GM23338 (cell line): Measurements from ENCODE around the gene SPAG16.

ENCODE experiments used
- CREB1 ChIP-seq: fragments of 250-450 bp; sonication (Bioruptor Pico); IDR thresholded peaks from 2 replicates; pipeline ENCODE4 v1.5.0; 2020; ENCODE audit warnings: low read depth, mild to moderate bottlenecking, moderate library complexity
- EZH2 ChIP-seq: fragments of 200-600 bp; sonication (generic); IDR thresholded peaks from one replicate; pipeline ENCODE4 v1.8.0; 2017; ENCODE audit warnings: antibody characterized with exemption, mild to moderate bottlenecking, low read depth; ENCODE audit not compliant: unreplicated experiment
- NANOG ChIP-seq: IDR thresholded peaks from 2 replicates; pipeline ENCODE4 v1.6.1; 2016; ENCODE audit warnings: antibody characterized with exemption, borderline replicate concordance
- POLR2AphosphoS5 ChIP-seq: IDR thresholded peaks from 2 replicates; pipeline ENCODE4 v1.6.1; 2016; ENCODE audit warnings: antibody characterized with exemption, low read depth
- ZNF114 ChIP-seq: fragments of 250-450 bp; sonication (Bioruptor Pico); IDR thresholded peaks from 2 replicates; pipeline ENCODE4 v1.5.0; 2020; ENCODE audit warnings: mild to moderate bottlenecking, moderate library complexity
- ZNF331 ChIP-seq: fragments of 250-450 bp; sonication (Bioruptor Pico); IDR thresholded peaks from 2 replicates; pipeline ENCODE4 v1.5.0; 2020; ENCODE audit warnings: low read depth, mild to moderate bottlenecking, moderate library complexity
- TF ChIP-seq, protein P1 (sequence below): IDR thresholded peaks from one replicate; pipeline ENCODE4 v1.6.1; 2018; ENCODE audit warnings: antibody characterized with exemption; ENCODE audit not compliant: unreplicated experiment
- TF ChIP-seq, protein P2 (sequence below): fragments of 250-450 bp; sonication (Bioruptor Pico); IDR thresholded peaks from 2 replicates; pipeline ENCODE4 v1.5.0; 2020; ENCODE audit warnings: mild to moderate bottlenecking, moderate library complexity
- TF ChIP-seq, protein P3 (sequence below): IDR thresholded peaks from 2 replicates; pipeline ENCODE4 v1.6.1; 2016; ENCODE audit warnings: antibody characterized with exemption
- TF ChIP-seq, protein P4 (sequence below), 2 experiments: fragments of 200-600 bp in 1 of 2; sonication (generic) in 1 of 2; conservative IDR thresholded peaks; 2 replicates each; pipeline versions ENCODE4 v1.5.1 to v1.6.1; 2016 to 2017; ENCODE audit warnings: antibody characterized with exemption in 2 of 2, low read depth in 2 of 2, mild to moderate bottlenecking in 2 of 2, moderate library complexity in 1 of 2

DNA sequence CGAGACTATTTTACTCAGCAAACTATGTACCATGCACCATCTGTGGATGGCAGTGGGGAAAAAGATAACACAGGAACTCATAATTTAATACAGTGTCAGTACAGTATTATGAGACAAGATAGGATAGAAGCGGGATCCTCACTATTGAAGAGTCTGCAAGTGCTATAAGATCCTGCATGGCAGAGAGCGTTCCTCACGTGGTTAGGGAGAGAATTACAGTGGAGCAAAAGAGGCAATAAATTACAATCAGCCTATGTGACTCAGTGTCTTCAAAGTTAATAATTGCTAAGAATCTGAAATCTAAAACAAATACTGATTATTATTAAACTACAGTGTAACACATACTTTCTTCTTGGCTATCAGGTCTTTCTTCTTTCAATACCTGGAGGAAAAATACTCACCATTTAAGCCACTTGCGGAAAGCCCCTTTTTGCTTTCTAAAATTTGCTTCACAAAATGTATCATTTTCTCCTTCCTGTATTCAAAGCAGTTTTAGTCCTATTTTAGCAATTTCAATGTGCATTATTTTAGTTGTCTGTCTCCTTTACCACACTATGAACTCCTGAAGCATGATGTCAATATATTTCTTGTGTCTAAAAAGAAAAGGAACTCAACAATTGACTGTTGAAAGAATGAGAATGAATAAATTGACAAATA lies 342.9 kb downstream of the SPAG16 start:
- TF ChIP-seq, protein P1, sequence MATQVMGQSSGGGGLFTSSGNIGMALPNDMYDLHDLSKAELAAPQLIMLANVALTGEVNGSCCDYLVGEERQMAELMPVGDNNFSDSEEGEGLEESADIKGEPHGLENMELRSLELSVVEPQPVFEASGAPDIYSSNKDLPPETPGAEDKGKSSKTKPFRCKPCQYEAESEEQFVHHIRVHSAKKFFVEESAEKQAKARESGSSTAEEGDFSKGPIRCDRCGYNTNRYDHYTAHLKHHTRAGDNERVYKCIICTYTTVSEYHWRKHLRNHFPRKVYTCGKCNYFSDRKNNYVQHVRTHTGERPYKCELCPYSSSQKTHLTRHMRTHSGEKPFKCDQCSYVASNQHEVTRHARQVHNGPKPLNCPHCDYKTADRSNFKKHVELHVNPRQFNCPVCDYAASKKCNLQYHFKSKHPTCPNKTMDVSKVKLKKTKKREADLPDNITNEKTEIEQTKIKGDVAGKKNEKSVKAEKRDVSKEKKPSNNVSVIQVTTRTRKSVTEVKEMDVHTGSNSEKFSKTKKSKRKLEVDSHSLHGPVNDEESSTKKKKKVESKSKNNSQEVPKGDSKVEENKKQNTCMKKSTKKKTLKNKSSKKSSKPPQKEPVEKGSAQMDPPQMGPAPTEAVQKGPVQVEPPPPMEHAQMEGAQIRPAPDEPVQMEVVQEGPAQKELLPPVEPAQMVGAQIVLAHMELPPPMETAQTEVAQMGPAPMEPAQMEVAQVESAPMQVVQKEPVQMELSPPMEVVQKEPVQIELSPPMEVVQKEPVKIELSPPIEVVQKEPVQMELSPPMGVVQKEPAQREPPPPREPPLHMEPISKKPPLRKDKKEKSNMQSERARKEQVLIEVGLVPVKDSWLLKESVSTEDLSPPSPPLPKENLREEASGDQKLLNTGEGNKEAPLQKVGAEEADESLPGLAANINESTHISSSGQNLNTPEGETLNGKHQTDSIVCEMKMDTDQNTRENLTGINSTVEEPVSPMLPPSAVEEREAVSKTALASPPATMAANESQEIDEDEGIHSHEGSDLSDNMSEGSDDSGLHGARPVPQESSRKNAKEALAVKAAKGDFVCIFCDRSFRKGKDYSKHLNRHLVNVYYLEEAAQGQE: no peak
- TF ChIP-seq, protein P2, sequence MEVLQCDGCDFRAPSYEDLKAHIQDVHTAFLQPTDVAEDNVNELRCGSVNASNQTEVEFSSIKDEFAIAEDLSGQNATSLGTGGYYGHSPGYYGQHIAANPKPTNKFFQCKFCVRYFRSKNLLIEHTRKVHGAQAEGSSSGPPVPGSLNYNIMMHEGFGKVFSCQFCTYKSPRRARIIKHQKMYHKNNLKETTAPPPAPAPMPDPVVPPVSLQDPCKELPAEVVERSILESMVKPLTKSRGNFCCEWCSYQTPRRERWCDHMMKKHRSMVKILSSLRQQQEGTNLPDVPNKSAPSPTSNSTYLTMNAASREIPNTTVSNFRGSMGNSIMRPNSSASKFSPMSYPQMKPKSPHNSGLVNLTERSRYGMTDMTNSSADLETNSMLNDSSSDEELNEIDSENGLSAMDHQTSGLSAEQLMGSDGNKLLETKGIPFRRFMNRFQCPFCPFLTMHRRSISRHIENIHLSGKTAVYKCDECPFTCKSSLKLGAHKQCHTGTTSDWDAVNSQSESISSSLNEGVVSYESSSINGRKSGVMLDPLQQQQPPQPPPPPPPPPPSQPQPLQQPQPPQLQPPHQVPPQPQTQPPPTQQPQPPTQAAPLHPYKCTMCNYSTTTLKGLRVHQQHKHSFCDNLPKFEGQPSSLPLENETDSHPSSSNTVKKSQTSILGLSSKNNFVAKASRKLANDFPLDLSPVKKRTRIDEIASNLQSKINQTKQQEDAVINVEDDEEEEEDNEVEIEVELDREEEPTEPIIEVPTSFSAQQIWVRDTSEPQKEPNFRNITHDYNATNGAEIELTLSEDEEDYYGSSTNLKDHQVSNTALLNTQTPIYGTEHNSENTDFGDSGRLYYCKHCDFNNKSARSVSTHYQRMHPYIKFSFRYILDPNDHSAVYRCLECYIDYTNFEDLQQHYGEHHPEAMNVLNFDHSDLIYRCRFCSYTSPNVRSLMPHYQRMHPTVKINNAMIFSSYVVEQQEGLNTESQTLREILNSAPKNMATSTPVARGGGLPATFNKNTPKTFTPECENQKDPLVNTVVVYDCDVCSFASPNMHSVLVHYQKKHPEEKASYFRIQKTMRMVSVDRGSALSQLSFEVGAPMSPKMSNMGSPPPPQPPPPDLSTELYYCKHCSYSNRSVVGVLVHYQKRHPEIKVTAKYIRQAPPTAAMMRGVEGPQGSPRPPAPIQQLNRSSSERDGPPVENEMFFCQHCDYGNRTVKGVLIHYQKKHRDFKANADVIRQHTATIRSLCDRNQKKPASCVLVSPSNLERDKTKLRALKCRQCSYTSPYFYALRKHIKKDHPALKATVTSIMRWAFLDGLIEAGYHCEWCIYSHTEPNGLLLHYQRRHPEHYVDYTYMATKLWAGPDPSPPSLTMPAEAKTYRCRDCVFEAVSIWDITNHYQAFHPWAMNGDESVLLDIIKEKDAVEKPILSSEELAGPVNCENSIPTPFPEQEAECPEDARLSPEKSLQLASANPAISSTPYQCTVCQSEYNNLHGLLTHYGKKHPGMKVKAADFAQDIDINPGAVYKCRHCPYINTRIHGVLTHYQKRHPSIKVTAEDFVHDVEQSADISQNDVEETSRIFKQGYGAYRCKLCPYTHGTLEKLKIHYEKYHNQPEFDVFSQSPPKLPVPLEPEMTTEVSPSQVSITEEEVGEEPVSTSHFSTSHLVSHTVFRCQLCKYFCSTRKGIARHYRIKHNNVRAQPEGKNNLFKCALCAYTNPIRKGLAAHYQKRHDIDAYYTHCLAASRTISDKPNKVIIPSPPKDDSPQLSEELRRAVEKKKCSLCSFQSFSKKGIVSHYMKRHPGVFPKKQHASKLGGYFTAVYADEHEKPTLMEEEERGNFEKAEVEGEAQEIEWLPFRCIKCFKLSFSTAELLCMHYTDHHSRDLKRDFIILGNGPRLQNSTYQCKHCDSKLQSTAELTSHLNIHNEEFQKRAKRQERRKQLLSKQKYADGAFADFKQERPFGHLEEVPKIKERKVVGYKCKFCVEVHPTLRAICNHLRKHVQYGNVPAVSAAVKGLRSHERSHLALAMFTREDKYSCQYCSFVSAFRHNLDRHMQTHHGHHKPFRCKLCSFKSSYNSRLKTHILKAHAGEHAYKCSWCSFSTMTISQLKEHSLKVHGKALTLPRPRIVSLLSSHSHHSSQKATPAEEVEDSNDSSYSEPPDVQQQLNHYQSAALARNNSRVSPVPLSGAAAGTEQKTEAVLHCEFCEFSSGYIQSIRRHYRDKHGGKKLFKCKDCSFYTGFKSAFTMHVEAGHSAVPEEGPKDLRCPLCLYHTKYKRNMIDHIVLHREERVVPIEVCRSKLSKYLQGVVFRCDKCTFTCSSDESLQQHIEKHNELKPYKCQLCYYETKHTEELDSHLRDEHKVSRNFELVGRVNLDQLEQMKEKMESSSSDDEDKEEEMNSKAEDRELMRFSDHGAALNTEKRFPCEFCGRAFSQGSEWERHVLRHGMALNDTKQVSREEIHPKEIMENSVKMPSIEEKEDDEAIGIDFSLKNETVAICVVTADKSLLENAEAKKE: no peak
- TF ChIP-seq, protein P3, sequence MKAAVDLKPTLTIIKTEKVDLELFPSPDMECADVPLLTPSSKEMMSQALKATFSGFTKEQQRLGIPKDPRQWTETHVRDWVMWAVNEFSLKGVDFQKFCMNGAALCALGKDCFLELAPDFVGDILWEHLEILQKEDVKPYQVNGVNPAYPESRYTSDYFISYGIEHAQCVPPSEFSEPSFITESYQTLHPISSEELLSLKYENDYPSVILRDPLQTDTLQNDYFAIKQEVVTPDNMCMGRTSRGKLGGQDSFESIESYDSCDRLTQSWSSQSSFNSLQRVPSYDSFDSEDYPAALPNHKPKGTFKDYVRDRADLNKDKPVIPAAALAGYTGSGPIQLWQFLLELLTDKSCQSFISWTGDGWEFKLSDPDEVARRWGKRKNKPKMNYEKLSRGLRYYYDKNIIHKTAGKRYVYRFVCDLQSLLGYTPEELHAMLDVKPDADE: no peak
- TF ChIP-seq EZH2: no peak
- TF ChIP-seq, protein P4, sequence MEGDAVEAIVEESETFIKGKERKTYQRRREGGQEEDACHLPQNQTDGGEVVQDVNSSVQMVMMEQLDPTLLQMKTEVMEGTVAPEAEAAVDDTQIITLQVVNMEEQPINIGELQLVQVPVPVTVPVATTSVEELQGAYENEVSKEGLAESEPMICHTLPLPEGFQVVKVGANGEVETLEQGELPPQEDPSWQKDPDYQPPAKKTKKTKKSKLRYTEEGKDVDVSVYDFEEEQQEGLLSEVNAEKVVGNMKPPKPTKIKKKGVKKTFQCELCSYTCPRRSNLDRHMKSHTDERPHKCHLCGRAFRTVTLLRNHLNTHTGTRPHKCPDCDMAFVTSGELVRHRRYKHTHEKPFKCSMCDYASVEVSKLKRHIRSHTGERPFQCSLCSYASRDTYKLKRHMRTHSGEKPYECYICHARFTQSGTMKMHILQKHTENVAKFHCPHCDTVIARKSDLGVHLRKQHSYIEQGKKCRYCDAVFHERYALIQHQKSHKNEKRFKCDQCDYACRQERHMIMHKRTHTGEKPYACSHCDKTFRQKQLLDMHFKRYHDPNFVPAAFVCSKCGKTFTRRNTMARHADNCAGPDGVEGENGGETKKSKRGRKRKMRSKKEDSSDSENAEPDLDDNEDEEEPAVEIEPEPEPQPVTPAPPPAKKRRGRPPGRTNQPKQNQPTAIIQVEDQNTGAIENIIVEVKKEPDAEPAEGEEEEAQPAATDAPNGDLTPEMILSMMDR (conservative IDR thresholded peaks at IDR 0.05; ENCODE audit: low read depth in 2 of 2): peak in 1 of 2 experiments; percentile 25; a peak in 2 of 4 replicates
- TF ChIP-seq POLR2AphosphoS5: no peak
- TF ChIP-seq ZNF114: no peak
- TF ChIP-seq ZNF331 (CRISPR knock-in tag): no peak
- no peak for TF ChIP-seq NANOG
- no peak for TF ChIP-seq CREB1 (CRISPR knock-in tag)
